CD4-positive, alpha-beta T cell treated with Interleukin-17A for 1 hour (primary cell): ENCODE results near the gene HLA-B.

Experiments used
- DNase-seq: peaks from one replicate; pipeline ENCODE4 v3.0.0-alpha.2; 2020

Gene HLA-B

GRCh38 chr6:31351401-31352309 lies 5.3 kb downstream of the HLA-B start:
- peak; percentile 71 for DNase-seq

GRCh38 chr6:31351033-31351380 lies 6.0 kb downstream of the HLA-B start:
- DNase-seq = no peak

GRCh38 chr6:31350196-31351032 lies 6.6 kb downstream of the HLA-B start:
- DNase-seq = peak; percentile 59

GRCh38 chr6:31349301-31349700 lies 7.7 kb downstream of the HLA-B start:
- peak; percentile 19 for DNase-seq

- DNase-seq = no peak
Observed at GRCh38 chr6:31345026-31345730, 11.8 kb downstream of the HLA-B start.

- DNase-seq = no peak
Observed at GRCh38 chr6:31340228-31340627, 16.8 kb downstream of the HLA-B start.

- no peak for DNase-seq
Observed at GRCh38 chr6:31339210-31339609, 17.8 kb downstream of the HLA-B start.

- no peak for DNase-seq
Observed at GRCh38 chr6:31336896-31337496, 20.0 kb downstream of the HLA-B start.

GRCh38 chr6:31332637-31333602 lies 24.1 kb downstream of the HLA-B start:
- DNase-seq = peak; percentile 64

- no peak for DNase-seq
Observed at GRCh38 chr6:31328355-31328960, 28.5 kb downstream of the HLA-B start.

GRCh38 chr6:31321820-31322219 lies 35.2 kb downstream of the HLA-B start:
- peak; percentile 7 for DNase-seq

- DNase-seq = no peak
Observed at GRCh38 chr6:31321005-31321707, 35.8 kb downstream of the HLA-B start.

GRCh38 chr6:31317036-31317435 lies 39.9 kb downstream of the HLA-B start:
- no peak for DNase-seq

- no peak for DNase-seq
Observed at GRCh38 chr6:31309641-31310040, 47.3 kb downstream of the HLA-B start.

GRCh38 chr6:31308845-31309175 lies 48.2 kb downstream of the HLA-B start:
- no peak for DNase-seq

GRCh38 chr6:31308050-31308844 lies 48.7 kb downstream of the HLA-B start:
- peak; percentile 74 for DNase-seq

- DNase-seq = no peak
Observed at GRCh38 chr6:31307669-31308049, 49.3 kb downstream of the HLA-B start.

- no peak for DNase-seq
Observed at GRCh38 chr6:31305703-31306219, 51.2 kb downstream of the HLA-B start.

GRCh38 chr6:31304683-31305082 lies 52.3 kb downstream of the HLA-B start:
- peak; percentile 7 for DNase-seq
